Measurements from ENCODE around the gene REEP1. TPM values are rescaled to one million over a fixed set of nuclear protein-coding genes. Genes with fewer than 3 reads are reported as not detected.

REEP1 gene
- total and polyA plus RNA-seq, 2 of the 8 experiments (the other 6 are each of a cell fraction or from before 2014, with no cell fraction given), result 0.74 to 1.5 TPM

DNA sequence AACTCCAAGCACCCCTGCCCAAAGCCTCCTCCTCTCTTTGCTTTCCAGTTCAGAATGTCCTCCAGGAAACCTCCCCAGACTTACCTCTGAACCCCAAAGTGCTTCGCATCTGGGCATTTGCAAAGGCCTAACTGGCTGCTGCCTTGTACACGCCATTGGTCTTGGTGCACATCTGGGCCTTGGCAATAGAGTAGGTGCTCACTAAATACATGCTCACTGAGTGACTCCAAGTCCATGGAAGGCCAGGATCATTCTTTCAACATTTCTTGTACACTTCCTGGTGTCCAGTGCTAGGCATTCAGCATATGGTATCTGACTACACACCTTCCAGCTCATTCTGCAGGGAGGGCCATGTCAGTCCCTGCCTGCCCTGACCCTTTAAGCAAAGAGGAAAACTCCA is 109.7 kb downstream of the REEP1 start (continued):
- TF ChIP-seq, protein P1, sequence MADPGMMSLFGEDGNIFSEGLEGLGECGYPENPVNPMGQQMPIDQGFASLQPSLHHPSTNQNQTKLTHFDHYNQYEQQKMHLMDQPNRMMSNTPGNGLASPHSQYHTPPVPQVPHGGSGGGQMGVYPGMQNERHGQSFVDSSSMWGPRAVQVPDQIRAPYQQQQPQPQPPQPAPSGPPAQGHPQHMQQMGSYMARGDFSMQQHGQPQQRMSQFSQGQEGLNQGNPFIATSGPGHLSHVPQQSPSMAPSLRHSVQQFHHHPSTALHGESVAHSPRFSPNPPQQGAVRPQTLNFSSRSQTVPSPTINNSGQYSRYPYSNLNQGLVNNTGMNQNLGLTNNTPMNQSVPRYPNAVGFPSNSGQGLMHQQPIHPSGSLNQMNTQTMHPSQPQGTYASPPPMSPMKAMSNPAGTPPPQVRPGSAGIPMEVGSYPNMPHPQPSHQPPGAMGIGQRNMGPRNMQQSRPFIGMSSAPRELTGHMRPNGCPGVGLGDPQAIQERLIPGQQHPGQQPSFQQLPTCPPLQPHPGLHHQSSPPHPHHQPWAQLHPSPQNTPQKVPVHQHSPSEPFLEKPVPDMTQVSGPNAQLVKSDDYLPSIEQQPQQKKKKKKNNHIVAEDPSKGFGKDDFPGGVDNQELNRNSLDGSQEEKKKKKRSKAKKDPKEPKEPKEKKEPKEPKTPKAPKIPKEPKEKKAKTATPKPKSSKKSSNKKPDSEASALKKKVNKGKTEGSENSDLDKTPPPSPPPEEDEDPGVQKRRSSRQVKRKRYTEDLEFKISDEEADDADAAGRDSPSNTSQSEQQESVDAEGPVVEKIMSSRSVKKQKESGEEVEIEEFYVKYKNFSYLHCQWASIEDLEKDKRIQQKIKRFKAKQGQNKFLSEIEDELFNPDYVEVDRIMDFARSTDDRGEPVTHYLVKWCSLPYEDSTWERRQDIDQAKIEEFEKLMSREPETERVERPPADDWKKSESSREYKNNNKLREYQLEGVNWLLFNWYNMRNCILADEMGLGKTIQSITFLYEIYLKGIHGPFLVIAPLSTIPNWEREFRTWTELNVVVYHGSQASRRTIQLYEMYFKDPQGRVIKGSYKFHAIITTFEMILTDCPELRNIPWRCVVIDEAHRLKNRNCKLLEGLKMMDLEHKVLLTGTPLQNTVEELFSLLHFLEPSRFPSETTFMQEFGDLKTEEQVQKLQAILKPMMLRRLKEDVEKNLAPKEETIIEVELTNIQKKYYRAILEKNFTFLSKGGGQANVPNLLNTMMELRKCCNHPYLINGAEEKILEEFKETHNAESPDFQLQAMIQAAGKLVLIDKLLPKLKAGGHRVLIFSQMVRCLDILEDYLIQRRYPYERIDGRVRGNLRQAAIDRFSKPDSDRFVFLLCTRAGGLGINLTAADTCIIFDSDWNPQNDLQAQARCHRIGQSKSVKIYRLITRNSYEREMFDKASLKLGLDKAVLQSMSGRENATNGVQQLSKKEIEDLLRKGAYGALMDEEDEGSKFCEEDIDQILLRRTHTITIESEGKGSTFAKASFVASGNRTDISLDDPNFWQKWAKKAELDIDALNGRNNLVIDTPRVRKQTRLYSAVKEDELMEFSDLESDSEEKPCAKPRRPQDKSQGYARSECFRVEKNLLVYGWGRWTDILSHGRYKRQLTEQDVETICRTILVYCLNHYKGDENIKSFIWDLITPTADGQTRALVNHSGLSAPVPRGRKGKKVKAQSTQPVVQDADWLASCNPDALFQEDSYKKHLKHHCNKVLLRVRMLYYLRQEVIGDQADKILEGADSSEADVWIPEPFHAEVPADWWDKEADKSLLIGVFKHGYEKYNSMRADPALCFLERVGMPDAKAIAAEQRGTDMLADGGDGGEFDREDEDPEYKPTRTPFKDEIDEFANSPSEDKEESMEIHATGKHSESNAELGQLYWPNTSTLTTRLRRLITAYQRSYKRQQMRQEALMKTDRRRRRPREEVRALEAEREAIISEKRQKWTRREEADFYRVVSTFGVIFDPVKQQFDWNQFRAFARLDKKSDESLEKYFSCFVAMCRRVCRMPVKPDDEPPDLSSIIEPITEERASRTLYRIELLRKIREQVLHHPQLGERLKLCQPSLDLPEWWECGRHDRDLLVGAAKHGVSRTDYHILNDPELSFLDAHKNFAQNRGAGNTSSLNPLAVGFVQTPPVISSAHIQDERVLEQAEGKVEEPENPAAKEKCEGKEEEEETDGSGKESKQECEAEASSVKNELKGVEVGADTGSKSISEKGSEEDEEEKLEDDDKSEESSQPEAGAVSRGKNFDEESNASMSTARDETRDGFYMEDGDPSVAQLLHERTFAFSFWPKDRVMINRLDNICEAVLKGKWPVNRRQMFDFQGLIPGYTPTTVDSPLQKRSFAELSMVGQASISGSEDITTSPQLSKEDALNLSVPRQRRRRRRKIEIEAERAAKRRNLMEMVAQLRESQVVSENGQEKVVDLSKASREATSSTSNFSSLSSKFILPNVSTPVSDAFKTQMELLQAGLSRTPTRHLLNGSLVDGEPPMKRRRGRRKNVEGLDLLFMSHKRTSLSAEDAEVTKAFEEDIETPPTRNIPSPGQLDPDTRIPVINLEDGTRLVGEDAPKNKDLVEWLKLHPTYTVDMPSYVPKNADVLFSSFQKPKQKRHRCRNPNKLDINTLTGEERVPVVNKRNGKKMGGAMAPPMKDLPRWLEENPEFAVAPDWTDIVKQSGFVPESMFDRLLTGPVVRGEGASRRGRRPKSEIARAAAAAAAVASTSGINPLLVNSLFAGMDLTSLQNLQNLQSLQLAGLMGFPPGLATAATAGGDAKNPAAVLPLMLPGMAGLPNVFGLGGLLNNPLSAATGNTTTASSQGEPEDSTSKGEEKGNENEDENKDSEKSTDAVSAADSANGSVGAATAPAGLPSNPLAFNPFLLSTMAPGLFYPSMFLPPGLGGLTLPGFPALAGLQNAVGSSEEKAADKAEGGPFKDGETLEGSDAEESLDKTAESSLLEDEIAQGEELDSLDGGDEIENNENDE (IDR thresholded peaks at IDR 0.05; ENCODE audit: insufficient replicate concordance, low read length), result no peak
- TF ChIP-seq SRF (IDR thresholded peaks at IDR 0.05; ENCODE audit: low read depth, low read length), result no peak
- TF ChIP-seq CHD1 (IDR thresholded peaks at IDR 0.05; ENCODE audit: low read depth, low read length), result no peak
- TF ChIP-seq NRF1 (IDR thresholded peaks at IDR 0.05; ENCODE audit: low read depth, low read length), result no peak
- TF ChIP-seq JUN (IDR thresholded peaks at IDR 0.05; ENCODE audit: low read depth, low read length), result no peak
- no peak for TF ChIP-seq USF2 (IDR thresholded peaks at IDR 0.05; ENCODE audit: low read length)
- TF ChIP-seq TEAD4 (IDR thresholded peaks at IDR 0.05; ENCODE audit: low read depth, low read length), result no peak
- no peak for TF ChIP-seq RXRA (IDR thresholded peaks at IDR 0.05; ENCODE audit: insufficient read depth, low read depth, low read length)
- TF ChIP-seq TBP (IDR thresholded peaks at IDR 0.05; ENCODE audit: low read depth, low read length), result no peak
- TF ChIP-seq EZH2 (IDR thresholded peaks at IDR 0.05; ENCODE audit: low read depth, low read length, severe bottlenecking), result no peak
- TF ChIP-seq RNF2 (IDR thresholded peaks at IDR 0.05; ENCODE audit: borderline replicate concordance, low read depth, low read length, missing control alignments, poor library complexity, severe bottlenecking), result no peak

All from H1 (cell line).